ENCODE data around the gene ZBTB7C. TPM values are rescaled to one million over a fixed set of nuclear protein-coding genes. Genes with fewer than 3 reads are reported as not detected.

ZBTB7C gene
- polyA plus RNA-seq, 2 of the 4 experiments (the other 2 are of a cell fraction): 0.10 to 0.12 TPM

GRCh38 chr18:48121752-48122151, 287.4 kb downstream of the ZBTB7C start:
- no peak overlapping the region for H3K27ac ChIP-seq
- no peak overlapping the region for H3K4me2 ChIP-seq
- FAIRE-seq (no peak), ATAC-seq (no peak), DNase-seq (ENCODE audit: low read depth in 1 of 2, low spot score in 1 of 2) (no peak)
- POLR2A ChIA-PET: no interaction called here
- 48% methylated on average over 3 of the region's 3 CpGs for whole genome bisulfite sequencing (ENCODE audit: missing lambda C conversion rate)
- H3K9me3 ChIP-seq: no peaks in the 10 kb centered on the region
- no peak overlapping the region for H3K4me3 ChIP-seq
- H3K4me1 ChIP-seq: no peaks in the 10 kb centered on the region
- CTCF ChIA-PET: no interaction called here
- no peak for TF ChIP-seq HES2 (IDR thresholded peaks at IDR 0.05)
- no peak for TF ChIP-seq NPAS2 (CRISPR knock-in tag; IDR thresholded peaks at IDR 0.05; ENCODE audit: borderline replicate concordance)
- TF ChIP-seq MAX (IDR thresholded peaks at IDR 0.05): no peak
- TF ChIP-seq CHD4 (IDR thresholded peaks at IDR 0.05; ENCODE audit: borderline replicate concordance): no peak
- no peak for TF ChIP-seq RCOR1 (IDR thresholded peaks at IDR 0.05; ENCODE audit: low read depth, low read length)
- TF ChIP-seq TP53 (CRISPR knock-in tag; IDR thresholded peaks at IDR 0.05): no peak

- TF ChIP-seq HOXB13 (CRISPR knock-in tag; IDR thresholded peaks at IDR 0.05; ENCODE audit: low read depth) (no peak), CHD2 (IDR thresholded peaks at IDR 0.05; ENCODE audit: low read length, partially characterized antibody) (no peak), NPAS2 (CRISPR knock-in tag; IDR thresholded peaks at IDR 0.05; ENCODE audit: borderline replicate concordance) (no peak), HEYL (CRISPR knock-in tag; IDR thresholded peaks at IDR 0.05) (no peak), ESRRA (IDR thresholded peaks at IDR 0.05; ENCODE audit: borderline replicate concordance, low read length) (no peak), HES2 (IDR thresholded peaks at IDR 0.05) (no peak), POLR2A (IDR thresholded peaks at IDR 0.05; ENCODE audit: low read length) (no peak), ATOH8 (CRISPR knock-in tag; IDR thresholded peaks at IDR 0.05; ENCODE audit: low read depth) (no peak), PBX3 (IDR thresholded peaks at IDR 0.05) (no peak), KDM1A (IDR thresholded peaks at IDR 0.05; ENCODE audit: low read depth) (no peak), RFX5 (IDR thresholded peaks at IDR 0.05) (no peak), E2F6 (IDR thresholded peaks at IDR 0.05; ENCODE audit: borderline replicate concordance, low read depth) (no peak), MYC (IDR thresholded peaks at IDR 0.05; ENCODE audit: borderline replicate concordance, low read length) (no peak), RNF2 (IDR thresholded peaks at IDR 0.05; ENCODE audit: borderline replicate concordance, low read depth) (no peak), PHF8 (IDR thresholded peaks at IDR 0.05; ENCODE audit: borderline replicate concordance, low read depth) (no peak)
- ChIA-PET CTCF (interaction anchor here (2.0 kb wide), 1 partner anchor 15 kb away, joined by 4 read pairs; no protein-coding TSS in a partner anchor), POLR2A (no interaction called here)
- H3K4me2 ChIP-seq: no peak overlapping the region
- WGBS (ENCODE audit: missing lambda C conversion rate): 85% methylated on average over 5 of the region's 5 CpGs
- ATAC-seq: no peak
- no peak for FAIRE-seq
- no peak overlapping the region for H3K27ac ChIP-seq
- H3K4me3 ChIP-seq: no peak overlapping the region
- DNase-seq (ENCODE audit: low read depth in 1 of 2, low spot score in 1 of 2): no peak
- no peaks in the 10 kb centered on the region for H3K9me3 ChIP-seq
- no peaks in the 10 kb centered on the region for H3K4me1 ChIP-seq
Observed at GRCh38 chr18:48119204-48119603, 290.0 kb downstream of the ZBTB7C start.

GRCh38 chr18:48116873-48117630, 292.1 kb downstream of the ZBTB7C start:
- DNase-seq (ENCODE audit: low read depth in 1 of 2, low spot score in 1 of 2) (no peak), FAIRE-seq (no peak), ATAC-seq (no peak)
- Histone ChIP-seq H3K9me3 (no peaks in the 10 kb centered on the region), H3K27ac (no peak overlapping the region), H3K4me1 (no peaks in the 10 kb centered on the region), H3K4me2 (no peak overlapping the region), H3K4me3 (no peak overlapping the region)
- POLR2A ChIA-PET: no interaction called here
- 52% methylated on average over 9 of the region's 9 CpGs for WGBS (ENCODE audit: missing lambda C conversion rate)
- no peak for TF ChIP-seq ZSCAN20 (CRISPR knock-in tag; IDR thresholded peaks at IDR 0.05)
- no peak for TF ChIP-seq RCOR1 (IDR thresholded peaks at IDR 0.05; ENCODE audit: low read depth, low read length)
- TF ChIP-seq MAX (IDR thresholded peaks at IDR 0.05): no peak
- no peak for TF ChIP-seq ZFP36 (IDR thresholded peaks at IDR 0.05; ENCODE audit: borderline replicate concordance, partially characterized antibody)
- TF ChIP-seq HMGXB4 (CRISPR knock-in tag; IDR thresholded peaks at IDR 0.05; ENCODE audit: borderline replicate concordance): no peak
- CTCF ChIA-PET: interaction anchor here (0.8 kb wide), 1 partner anchor 23 kb away, joined by 3 read pairs; no protein-coding TSS in a partner anchor

Data from A549 (cell line).